HG02885 (cell line): Measurements from ENCODE around the gene FBXO33.

ENCODE experiments used
- ATAC-seq: cut with Tn5 transposase; IDR thresholded peaks from one replicate; pipeline ENCODE4 v1.9.1; 2021; ENCODE audit warnings: mild to moderate bottlenecking; ENCODE audit not compliant: unreplicated experiment, poor library complexity

Gene FBXO33, protein sequence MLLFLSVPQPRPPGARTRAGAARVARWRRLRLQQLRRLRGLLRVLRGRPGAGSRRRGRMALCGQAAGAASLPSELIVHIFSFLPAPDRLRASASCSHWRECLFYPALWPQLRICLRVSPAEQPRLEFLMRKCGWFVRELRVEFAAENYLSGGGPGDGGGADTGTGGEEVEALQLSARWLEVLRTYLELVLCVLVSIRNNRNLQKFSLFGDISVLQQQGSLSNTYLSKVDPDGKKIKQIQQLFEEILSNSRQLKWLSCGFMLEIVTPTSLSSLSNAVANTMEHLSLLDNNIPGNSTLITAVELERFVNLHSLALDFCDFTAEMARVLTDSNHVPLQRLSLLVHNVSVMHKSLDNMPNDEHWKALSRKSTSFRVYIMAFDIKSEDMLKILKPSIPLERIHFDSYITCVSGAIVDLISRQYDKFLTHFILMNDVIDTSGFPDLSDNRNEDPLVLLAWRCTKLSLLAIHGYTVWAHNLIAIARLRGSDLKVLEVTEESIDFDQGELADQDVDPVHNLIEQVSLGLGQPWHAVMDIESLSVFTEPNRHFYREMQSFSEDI

GRCh38 chr14:39432179-39432618 is at the start of gene FBXO33:
Gene FBXO33, minus strand, starts transcription at chr14:39432433. Its CDS starts 271 bp downstream, at chr14:39432162.
- ATAC-seq = peak; percentile 82

DNA sequence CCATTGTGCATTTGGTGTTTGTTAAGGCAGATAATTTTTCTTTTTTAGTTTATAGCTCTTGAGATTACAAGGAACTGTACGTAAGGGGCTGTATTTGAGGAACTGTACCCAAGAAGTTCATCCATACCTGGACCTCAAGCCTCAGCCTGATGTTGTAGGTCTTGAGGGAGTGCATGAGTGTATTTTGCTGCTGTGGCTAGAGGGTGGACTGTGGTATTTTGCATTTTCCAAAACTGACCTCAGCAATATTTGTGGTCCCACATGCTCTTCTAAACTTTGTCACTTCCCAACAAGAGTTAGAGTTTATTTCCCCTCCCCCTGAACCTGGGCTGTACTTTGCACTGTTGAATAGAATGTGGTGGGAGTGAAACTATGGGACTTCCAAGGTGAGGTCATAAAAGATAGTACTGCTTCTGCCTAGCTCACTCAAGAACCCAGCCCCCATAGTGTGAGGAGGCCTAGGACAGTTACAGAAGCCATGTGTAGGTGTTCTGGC is 42.2 kb upstream of the FBXO33 start:
- ATAC-seq = peak; percentile 94

GRCh38 chr14:39472078-39472477 is 39.8 kb upstream of the FBXO33 start:
- no peak for ATAC-seq

GRCh38 chr14:39469094-39469710 is 37.0 kb upstream of the FBXO33 start:
- peak; percentile 90 for ATAC-seq

GRCh38 chr14:39467889-39468524 is 35.8 kb upstream of the FBXO33 start:
- peak; percentile 78 for ATAC-seq

- no peak for ATAC-seq
These were observed 27.7 kb upstream of the FBXO33 start for GRCh38 chr14:39459795-39460478.

- ATAC-seq = no peak
These were observed 24.5 kb upstream of the FBXO33 start for GRCh38 chr14:39456702-39457250.

DNA sequence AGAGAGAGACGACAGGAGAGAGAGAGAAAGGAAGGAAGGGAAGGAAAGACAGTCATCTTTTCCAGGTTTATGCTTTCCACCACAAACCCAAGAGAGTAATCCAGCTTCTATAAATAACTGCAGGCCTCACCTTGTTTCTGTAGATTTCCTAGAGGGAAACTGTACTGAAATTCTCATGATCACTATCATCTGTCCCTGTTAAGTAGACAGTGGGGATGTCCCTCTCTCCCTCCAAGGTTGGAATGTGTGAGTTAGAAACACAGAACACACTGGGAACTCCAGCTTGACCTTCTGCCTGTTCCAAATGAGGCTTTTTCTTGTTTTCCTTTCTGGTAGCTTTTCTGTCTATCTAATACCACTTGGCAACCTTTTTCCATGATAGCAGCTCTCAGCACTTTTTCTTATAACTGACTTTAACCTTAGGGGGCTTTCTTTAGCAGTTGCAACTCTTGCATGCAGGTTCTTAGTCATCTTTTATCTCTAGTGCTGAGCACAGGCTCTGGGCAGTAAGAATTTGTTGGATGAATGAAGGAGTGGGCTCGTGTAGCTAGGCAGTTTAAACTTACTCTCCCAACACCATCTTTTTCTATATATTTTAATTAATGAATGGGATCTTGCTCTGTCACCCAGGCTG is 22.8 kb upstream of the FBXO33 start:
- no peak for ATAC-seq

GRCh38 chr14:39452680-39453079 is 20.4 kb upstream of the FBXO33 start:
- no peak for ATAC-seq

DNA sequence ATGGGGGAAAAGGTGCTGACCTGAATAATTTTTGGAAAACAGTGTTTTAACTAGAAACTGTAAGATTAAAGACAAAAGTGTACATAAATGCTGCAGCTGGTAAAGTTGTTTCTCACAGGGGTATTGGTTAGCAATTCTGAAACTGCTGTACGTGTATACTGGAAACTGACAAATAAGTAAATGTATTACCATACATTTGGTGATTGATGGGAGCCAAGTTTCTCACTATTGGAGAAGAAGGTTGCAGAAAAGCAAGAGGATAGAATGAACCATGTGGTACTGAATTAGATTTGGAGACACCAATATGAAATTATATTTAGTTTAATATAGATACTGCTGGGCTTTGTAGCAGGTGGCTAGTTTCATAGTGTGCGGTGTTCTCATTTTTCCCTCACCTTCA is 19.6 kb upstream of the FBXO33 start:
- ATAC-seq = peak; percentile 46

DNA sequence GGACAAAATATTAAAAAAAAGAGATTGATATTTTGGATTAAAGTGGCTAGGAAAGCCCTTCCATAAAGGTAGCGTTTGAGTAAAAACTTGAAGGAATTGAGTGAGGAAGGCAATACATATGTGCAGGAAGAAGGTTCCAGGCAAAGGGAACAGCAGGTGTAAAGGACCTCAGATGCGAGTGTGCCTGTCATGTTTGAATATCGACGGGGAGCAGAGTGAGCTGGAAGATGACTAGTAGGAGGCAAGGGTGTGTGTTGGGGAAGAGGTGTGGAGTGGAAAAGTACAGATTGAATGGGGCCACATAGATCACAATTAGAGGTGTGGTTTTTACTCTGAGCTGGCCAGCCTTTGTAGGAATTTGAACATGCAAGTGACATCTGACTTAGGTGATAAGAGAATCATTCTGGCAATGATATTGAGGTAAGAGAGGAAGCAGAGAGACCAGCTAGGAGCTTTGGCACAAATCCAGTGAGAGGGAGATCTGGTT is 15.0 kb upstream of the FBXO33 start:
- ATAC-seq = no peak

- ATAC-seq = peak; percentile 62
These were observed 14.0 kb upstream of the FBXO33 start for GRCh38 chr14:39446131-39446744.

DNA sequence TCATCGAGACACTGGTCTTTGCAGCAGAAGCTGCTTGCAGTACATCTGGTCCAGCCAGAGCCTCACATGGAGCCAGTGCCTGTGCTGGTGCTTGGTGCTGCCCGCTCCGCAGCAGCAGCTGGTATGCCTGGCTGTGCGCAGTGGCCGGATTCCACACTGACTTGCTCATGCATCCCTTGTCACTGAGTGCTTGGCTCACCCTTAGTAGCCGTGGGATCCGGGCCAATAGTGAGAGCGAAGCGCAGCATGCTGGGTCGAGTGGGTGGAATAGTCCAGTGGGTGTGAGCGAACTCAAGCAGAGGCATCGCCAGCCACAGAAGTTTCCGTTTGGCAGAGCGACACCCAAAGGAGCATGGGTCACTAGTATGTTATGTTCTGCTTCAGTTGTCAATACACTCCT is 10.1 kb upstream of the FBXO33 start:
- ATAC-seq = no peak

DNA sequence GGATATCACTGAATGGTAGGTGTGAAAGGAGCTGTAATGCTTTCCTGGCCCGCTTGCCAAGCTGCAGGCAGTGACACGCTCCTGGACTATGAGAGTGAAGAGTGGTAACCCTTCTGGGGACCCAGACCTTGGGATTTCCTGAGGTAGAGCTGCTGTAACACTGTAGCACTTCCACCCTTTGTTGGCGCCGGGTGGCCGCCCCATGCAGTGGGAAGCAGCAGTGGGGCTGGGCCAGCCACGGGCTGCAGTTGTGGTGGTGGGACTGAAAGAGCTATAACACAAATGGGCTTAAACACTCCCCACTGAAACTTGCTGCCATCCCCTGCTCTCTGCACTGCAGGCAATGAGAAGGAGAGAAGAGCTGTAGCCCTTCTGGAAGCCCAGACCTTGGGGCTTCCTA is 9.6 kb upstream of the FBXO33 start:
- ATAC-seq = no peak

DNA sequence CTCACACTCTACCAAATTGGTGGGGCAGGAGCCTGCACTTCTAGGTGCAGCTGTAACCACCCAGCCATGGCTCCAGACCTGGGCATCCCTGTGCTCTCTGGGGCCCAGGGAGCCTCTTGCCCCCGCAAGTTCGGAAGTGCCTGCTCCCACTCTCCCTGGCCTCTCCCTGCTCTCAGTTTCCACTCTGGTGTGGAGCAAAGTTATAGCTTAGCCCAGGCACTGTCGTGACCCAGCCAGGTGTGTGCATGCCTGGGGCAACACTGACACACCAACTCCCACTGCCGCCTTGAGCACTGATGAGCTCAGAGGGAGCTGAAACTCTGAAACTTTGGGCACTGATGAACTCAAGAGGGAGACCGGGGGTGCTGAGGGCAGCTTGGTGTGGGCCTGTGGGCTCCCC is 8.7 kb upstream of the FBXO33 start:
- no peak for ATAC-seq

DNA sequence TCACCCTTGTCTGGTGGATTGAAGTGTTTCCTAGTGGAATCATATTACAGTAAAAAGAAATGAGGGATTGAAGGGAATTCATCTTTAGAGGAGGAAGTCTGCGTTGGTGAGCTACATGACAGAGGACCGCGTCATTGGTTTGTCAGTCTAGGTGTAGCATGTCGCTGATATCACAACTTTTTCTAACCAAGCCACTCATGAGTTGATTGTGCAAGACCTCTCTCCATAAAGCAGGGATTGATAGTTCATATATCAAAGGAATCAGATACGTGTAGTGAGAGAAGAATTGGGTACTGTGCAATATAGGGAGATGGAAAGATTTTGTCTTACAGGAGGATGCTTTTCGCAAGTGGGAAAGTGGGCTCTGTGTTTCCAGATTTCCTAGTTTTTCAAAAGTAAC is 3.0 kb upstream of the FBXO33 start:
- ATAC-seq = no peak

DNA sequence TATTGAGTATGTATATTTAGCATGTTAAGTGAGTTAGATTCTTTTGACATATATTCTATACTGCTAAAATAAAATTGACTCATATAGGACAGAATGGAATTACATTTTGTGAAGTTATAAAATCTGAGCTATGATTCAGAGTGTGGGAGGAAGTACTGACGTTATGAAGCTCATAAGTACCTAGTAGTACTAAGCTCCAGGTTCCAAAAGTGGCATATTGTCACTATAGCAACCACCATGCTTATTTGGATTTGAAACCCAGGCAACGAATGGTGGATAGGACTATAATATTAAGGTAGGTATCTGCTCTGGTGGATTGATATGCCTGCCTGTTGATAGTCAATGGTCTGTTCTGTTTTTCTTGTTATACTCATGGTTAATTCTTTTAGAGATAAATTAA is 2.2 kb upstream of the FBXO33 start:
- no peak for ATAC-seq

GRCh38 chr14:39433452-39433813 is 1.2 kb upstream of the FBXO33 start:
- ATAC-seq = no peak
